ENCODE data around the gene MAD1L1.

MAD1L1 gene

GRCh38 chr7:2094454-2095045 lies 138.2 kb downstream of the MAD1L1 start:
- no peak for DNase-seq (ENCODE audit: extremely low read depth in 1 of 2, low read depth in 1 of 2)

- DNase-seq (ENCODE audit: extremely low read depth in 1 of 2, low read depth in 1 of 2): no peak
Measured at GRCh38 chr7:2093843-2094220, 138.9 kb downstream of the MAD1L1 start.

GRCh38 chr7:2093215-2093842 lies 139.4 kb downstream of the MAD1L1 start:
- DNase-seq (ENCODE audit: extremely low read depth in 1 of 2, low read depth in 1 of 2): no peak

- no peak for DNase-seq (ENCODE audit: extremely low read depth in 1 of 2, low read depth in 1 of 2)
Measured at GRCh38 chr7:2092279-2092678, 140.5 kb downstream of the MAD1L1 start.

- DNase-seq (ENCODE audit: extremely low read depth in 1 of 2, low read depth in 1 of 2): no peak
Measured at GRCh38 chr7:2090526-2091520, 141.9 kb downstream of the MAD1L1 start.

GRCh38 chr7:2088801-2089200 lies 143.9 kb downstream of the MAD1L1 start:
- no peak for DNase-seq (ENCODE audit: extremely low read depth in 1 of 2, low read depth in 1 of 2)

- DNase-seq (ENCODE audit: extremely low read depth in 1 of 2, low read depth in 1 of 2): no peak
Measured at GRCh38 chr7:2087744-2088143, 145.0 kb downstream of the MAD1L1 start.

GRCh38 chr7:2086229-2086628 lies 146.5 kb downstream of the MAD1L1 start:
- DNase-seq (ENCODE audit: extremely low read depth in 1 of 2, low read depth in 1 of 2): no peak

- no peak for DNase-seq (ENCODE audit: extremely low read depth in 1 of 2, low read depth in 1 of 2)
Measured at GRCh38 chr7:2085804-2086203, 146.9 kb downstream of the MAD1L1 start.

GRCh38 chr7:2084781-2085505 lies 147.8 kb downstream of the MAD1L1 start:
- no peak for DNase-seq (ENCODE audit: extremely low read depth in 1 of 2, low read depth in 1 of 2)

GRCh38 chr7:2084331-2084730 lies 148.4 kb downstream of the MAD1L1 start:
- DNase-seq (ENCODE audit: extremely low read depth in 1 of 2, low read depth in 1 of 2): no peak

GRCh38 chr7:2083362-2083761 lies 149.4 kb downstream of the MAD1L1 start:
- no peak for DNase-seq (ENCODE audit: extremely low read depth in 1 of 2, low read depth in 1 of 2)

GRCh38 chr7:2082139-2082998 lies 150.4 kb downstream of the MAD1L1 start:
- no peak for DNase-seq (ENCODE audit: extremely low read depth in 1 of 2, low read depth in 1 of 2)

GRCh38 chr7:2081526-2082135 lies 151.1 kb downstream of the MAD1L1 start:
- no peak for DNase-seq (ENCODE audit: extremely low read depth in 1 of 2, low read depth in 1 of 2)

GRCh38 chr7:2080477-2080876 lies 152.3 kb downstream of the MAD1L1 start:
- DNase-seq (ENCODE audit: extremely low read depth in 1 of 2, low read depth in 1 of 2): no peak

- DNase-seq (ENCODE audit: extremely low read depth in 1 of 2, low read depth in 1 of 2): no peak
Measured at GRCh38 chr7:2080060-2080387, 152.7 kb downstream of the MAD1L1 start.

- DNase-seq (ENCODE audit: extremely low read depth in 1 of 2, low read depth in 1 of 2): no peak
Measured at GRCh38 chr7:2079332-2080059, 153.2 kb downstream of the MAD1L1 start.

GRCh38 chr7:2078899-2079298 lies 153.8 kb downstream of the MAD1L1 start:
- DNase-seq (ENCODE audit: extremely low read depth in 1 of 2, low read depth in 1 of 2): no peak

GRCh38 chr7:2076649-2077064 lies 156.1 kb downstream of the MAD1L1 start:
- DNase-seq (ENCODE audit: extremely low read depth in 1 of 2, low read depth in 1 of 2): no peak

Measured in stimulated activated CD8-positive, alpha-beta memory T cell treated with anti-CD3 and anti-CD28 coated beads, Interleukin-7, amount 100 ng/mL, for 48 hours (primary cell).